OCI-LY7 (cell line): ENCODE results near the gene SBF1. TPM values are rescaled to one million over a fixed set of nuclear protein-coding genes. Genes with fewer than 3 reads are reported as not detected.
"Not testable (repeated sequence)": the region's sequence is repeated elsewhere in the genome, so short reads cannot be mapped to it uniquely, and the experiment has no call there.

Experiments
- BruUV-seq: library from RNA; stranded (reverse); fragments of 400-500 nt; replicated peaks from 2 replicates; lab custom pipeline; 2021; lab: Mats Ljungman, UMichigan
- CTCF ChIA-PET: fragments of 300-600 bp; sonication (Branson Sonifier 250); formaldehyde crosslinking; loops from one replicate; lab custom pipeline; 2022; ENCODE audit warnings: antibody characterized with exemption; ENCODE audit not compliant: unreplicated experiment; lab: Charles Lee
- POLR2A ChIA-PET: fragments of 300-600 bp; sonication (Branson Sonifier 250); formaldehyde crosslinking; loops from one replicate; lab custom pipeline; 2022; ENCODE audit warnings: antibody characterized with exemption; lab: Charles Lee
- DNase-seq: peaks from one replicate; pipeline ENCODE4 v3.0.0-alpha.2; 2015; ENCODE audit warnings: low spot score
- H2AFZ ChIP-seq: fragments of 200-600 bp; sonication (generic), shearing (Covaris generic); 2 replicates; pipeline ENCODE4 v1.6.1; 2014; ENCODE audit warnings: mild to moderate bottlenecking, antibody characterized with exemption, low read length, moderate library complexity
- H3K27ac ChIP-seq: fragments of 200-600 bp; sonication (generic); 2 replicates; pipeline ENCODE4 v1.5.1; 2014; ENCODE audit warnings: mixed run types, low read depth, mild to moderate bottlenecking, moderate library complexity, low read length, inconsistent platforms; ENCODE audit not compliant: poor library complexity, severe bottlenecking
- H3K36me3 ChIP-seq: fragments of 200-600 bp; sonication (generic); 2 replicates; pipeline ENCODE4 v1.6.1; 2014; ENCODE audit warnings: mild to moderate bottlenecking, antibody characterized with exemption, low read length, moderate library complexity, mixed read lengths; ENCODE audit not compliant: insufficient read depth
- H3K4me1 ChIP-seq: fragments of 200-600 bp; sonication (generic); 2 replicates; pipeline ENCODE4 v1.5.1; 2014; ENCODE audit warnings: mild to moderate bottlenecking, low read length; ENCODE audit not compliant: insufficient read depth, poor library complexity, severe bottlenecking
- H3K4me2 ChIP-seq: fragments of 200-600 bp; sonication (generic); 2 replicates; pipeline ENCODE4 v1.6.1; 2014; ENCODE audit warnings: mild to moderate bottlenecking, low read length
- H3K4me3 ChIP-seq: fragments of 200-600 bp; sonication (generic); 2 replicates; pipeline ENCODE4 v1.5.1; 2014; ENCODE audit warnings: mild to moderate bottlenecking, low read depth, low read length; ENCODE audit not compliant: poor library complexity, severe bottlenecking
- H3K79me2 ChIP-seq: fragments of 200-600 bp; sonication (generic); 2 replicates; pipeline ENCODE4 v1.6.1; 2016; ENCODE audit warnings: low read depth, mild to moderate bottlenecking, low read length, moderate library complexity, mixed read lengths; ENCODE audit not compliant: insufficient read depth
- H3K9me2 ChIP-seq: fragments of 200-600 bp; sonication (generic); 2 replicates; pipeline ENCODE4 v1.6.1; 2016; ENCODE audit warnings: mild to moderate bottlenecking, low read length, mixed read lengths; ENCODE audit not compliant: insufficient read depth
- H3K9me3 ChIP-seq: fragments of 200-600 bp; sonication (generic); 2 replicates; pipeline ENCODE4 v1.6.1; 2014; ENCODE audit warnings: mild to moderate bottlenecking, mixed run types, low read length, mixed read lengths
- H4K20me1 ChIP-seq: fragments of 200-600 bp; sonication (generic); 2 replicates; pipeline ENCODE4 v1.6.1; 2014; ENCODE audit warnings: mild to moderate bottlenecking, antibody characterized with exemption, low read length, moderate library complexity, mixed read lengths; ENCODE audit not compliant: insufficient read depth
- CTCF ChIP-seq: fragments of 200-600 bp; sonication (generic); conservative IDR thresholded peaks from 2 replicates; pipeline ENCODE4 v1.5.1; 2014; ENCODE audit warnings: mild to moderate bottlenecking, antibody characterized with exemption, low read length, moderate library complexity, mixed read lengths
- EZH2phosphoT487 ChIP-seq: fragments of 200-600 bp; sonication (generic); IDR thresholded peaks from 2 replicates; pipeline ENCODE4 v1.6.1; 2018; ENCODE audit warnings: low read depth, borderline replicate concordance, mild to moderate bottlenecking, mixed run types, antibody characterized with exemption, low read length, moderate library complexity, mixed read lengths
- intact Hi-C: fragments of 100-400 bp; cut with micrococcal nuclease; formaldehyde crosslinking; loops from one replicate; pipeline ENCODE4 v1.10.0; 2022; ENCODE audit not compliant: unreplicated experiment
- total RNA-seq, 2 experiments: library from RNA; depleted of rRNA in 1 of 2; stranded (reverse); fragments of >200 nt in 1 of 2; shearing (Covaris generic) in 1 of 2; gene quantifications; 2 replicates each; pipeline ENCODE4 v1.2.3, GENCODE V29; 2014 to 2022

The SBF1 gene
- total RNA-seq, 2 experiments from 2014 or later, result 177 to 181 TPM

GRCh38 chr22:50435291-50436014 is 39.4 kb downstream of the SBF1 start:
- no peaks in the 10 kb centered on the region for H3K9me2 ChIP-seq
- intact Hi-C loops, result no loop called here
- no peak overlapping the region for H3K27ac ChIP-seq
- H3K4me1 ChIP-seq, result no peaks in the 10 kb centered on the region
- no peaks in the 10 kb centered on the region for H4K20me1 ChIP-seq
- peaks cover 55% of the 10 kb centered on the region for H3K36me3 ChIP-seq
- no peaks in the 10 kb centered on the region for H3K9me3 ChIP-seq
- BruUV-seq, result no TSS peak
- TF ChIP-seq CTCF (no peak), EZH2phosphoT487 (no peak)
- no peak for DNase-seq
- no peak overlapping the region for H3K4me2 ChIP-seq
- ChIA-PET CTCF (no interaction called here), POLR2A (interaction anchor here (0.6 kb wide), 1 partner anchor 11 kb away, joined by 5 read pairs; no protein-coding TSS in a partner anchor)
- no peaks in the 10 kb centered on the region for H3K79me2 ChIP-seq
- no peak overlapping the region for H3K4me3 ChIP-seq
- H2AFZ ChIP-seq, result no peak overlapping the region

- no TSS peak for BruUV-seq
- POLR2A ChIA-PET, result no interaction called here
Observed at GRCh38 chr22:50434849-50435248, 40.0 kb downstream of the SBF1 start.

GRCh38 chr22:50432877-50433510 is 41.8 kb downstream of the SBF1 start:
- POLR2A ChIA-PET, BruUV-seq, H3K4me1 ChIP-seq, H3K27ac ChIP-seq, H3K4me2 ChIP-seq, H3K9me2 ChIP-seq, DNase-seq, H3K4me3 ChIP-seq, H4K20me1 ChIP-seq, H3K9me3 ChIP-seq, H2AFZ ChIP-seq, intact Hi-C loops, CTCF ChIA-PET, H3K79me2 ChIP-seq: not testable (repeated sequence)
- H3K36me3 ChIP-seq, result peaks cover 61% of the 10 kb centered on the region

More at GRCh38 chr22:50434849-50435248, 40.0 kb downstream of the SBF1 start:
- Histone ChIP-seq H3K9me2 (no peaks in the 10 kb centered on the region), H3K36me3 (peaks cover 55% of the 10 kb centered on the region), H3K27ac (no peak overlapping the region), H2AFZ (no peak overlapping the region), H3K9me3 (no peaks in the 10 kb centered on the region), H3K4me2 (no peak overlapping the region), H3K4me3 (no peak overlapping the region), H4K20me1 (no peaks in the 10 kb centered on the region), H3K79me2 (no peaks in the 10 kb centered on the region), H3K4me1 (no peaks in the 10 kb centered on the region)
- CTCF ChIA-PET, result no interaction called here
- TF ChIP-seq EZH2phosphoT487 (no peak), CTCF (no peak)
- intact Hi-C loops, result no loop called here
- DNase-seq, result no peak
